Body of pancreas (tissue), 4 donors: Measurements from ENCODE around the gene BCAT1. TPM values are rescaled to one million over a fixed set of nuclear protein-coding genes. Genes with fewer than 3 reads are reported as not detected.

Experiments used
- ATAC-seq: fragments of 150-250 bp; one replicate; pipeline ENCODE4 v1.9.1; 2016
- DNase-seq, 4 donors: peaks; one replicate each; pipeline ENCODE4 v3.0.0-alpha.2; 2019
- H3K27ac ChIP-seq, 4 donors: fragments of 200-600 bp; sonication (generic); 1 replicate in 3 of 4; 2 replicates in 1 of 4; pipeline versions ENCODE4 v1.5.1 to v1.6.1; 2016 to 2019; ENCODE audit warnings: mild to moderate bottlenecking in 1 of 4, mixed read lengths in 1 of 4, moderate library complexity in 1 of 4
- H3K27me3 ChIP-seq, 2 donors: fragments of 200-600 bp; sonication (generic); one replicate each; pipeline ENCODE4 v1.6.0; 2016; ENCODE audit warnings: mild to moderate bottlenecking in 1 of 2
- H3K36me3 ChIP-seq, 2 donors: fragments of 200-600 bp; sonication (generic); replicated peaks in 1 of 2; 2 replicates each; pipeline ENCODE4 v1.5.1; 2016; ENCODE audit warnings: low read depth in 2 of 2; ENCODE audit not compliant: insufficient read depth in 1 of 2
- H3K4me1 ChIP-seq: fragments of 200-600 bp; sonication (generic); one replicate; pipeline ENCODE4 v1.6.0; 2016
- H3K4me3 ChIP-seq, 2 donors: fragments of 200-600 bp; sonication (generic); 1 replicate in 1 of 2; 2 replicates in 1 of 2; pipeline ENCODE4 v1.5.1; 2016 to 2019
- H3K9me3 ChIP-seq, 3 donors: fragments of 200-600 bp; sonication (generic); 1 replicate in 2 of 3; 2 replicates in 1 of 3; pipeline ENCODE4 v1.5.1; 2016
- POLR2A ChIP-seq, 3 donors: fragments of 450-650 bp; IDR thresholded peaks; one replicate each; pipeline ENCODE4 v1.6.1; 2016; ENCODE audit warnings: antibody characterized with exemption in 3 of 3, mild to moderate bottlenecking in 2 of 3
- WGBS, 2 donors: methylation state at CpG; one replicate each; pipeline ENCODE4 v1.1.5; 2017; 5-methylcytosine and 5-hydroxymethylcytosine counted together
- intact Hi-C: fragments of 100-400 bp; cut with DNase I; formaldehyde crosslinking; loops from one replicate; pipeline ENCODE4 v1.15.1; 2023
- total RNA-seq, 2 donors: library from RNA; depleted of rRNA; stranded (reverse); fragments of >200 nt; gene quantifications; one replicate each; pipeline ENCODE4 v1.1.0, GENCODE V29; 2016
- TF ChIP-seq, protein P1 (sequence below), 7 experiments: fragments of 450-650 bp in 4 of 7; fragments of 200-600 bp in 3 of 7; sonication (generic) in 3 of 7; IDR thresholded peaks; one replicate each; pipeline ENCODE4 v1.5.1; 2016 to 2019; ENCODE audit warnings: antibody characterized with exemption in 7 of 7

Gene BCAT1
- total RNA-seq, 2 donors from 2014 or later, result 30.0 to 59.7 TPM

- intact Hi-C loops, result no loop called here
- 71 to 87% methylated on average over 5 of the region's 5 CpGs for WGBS, 2 donors
- no peak overlapping the region for H3K27ac ChIP-seq
- TF ChIP-seq, protein P1, sequence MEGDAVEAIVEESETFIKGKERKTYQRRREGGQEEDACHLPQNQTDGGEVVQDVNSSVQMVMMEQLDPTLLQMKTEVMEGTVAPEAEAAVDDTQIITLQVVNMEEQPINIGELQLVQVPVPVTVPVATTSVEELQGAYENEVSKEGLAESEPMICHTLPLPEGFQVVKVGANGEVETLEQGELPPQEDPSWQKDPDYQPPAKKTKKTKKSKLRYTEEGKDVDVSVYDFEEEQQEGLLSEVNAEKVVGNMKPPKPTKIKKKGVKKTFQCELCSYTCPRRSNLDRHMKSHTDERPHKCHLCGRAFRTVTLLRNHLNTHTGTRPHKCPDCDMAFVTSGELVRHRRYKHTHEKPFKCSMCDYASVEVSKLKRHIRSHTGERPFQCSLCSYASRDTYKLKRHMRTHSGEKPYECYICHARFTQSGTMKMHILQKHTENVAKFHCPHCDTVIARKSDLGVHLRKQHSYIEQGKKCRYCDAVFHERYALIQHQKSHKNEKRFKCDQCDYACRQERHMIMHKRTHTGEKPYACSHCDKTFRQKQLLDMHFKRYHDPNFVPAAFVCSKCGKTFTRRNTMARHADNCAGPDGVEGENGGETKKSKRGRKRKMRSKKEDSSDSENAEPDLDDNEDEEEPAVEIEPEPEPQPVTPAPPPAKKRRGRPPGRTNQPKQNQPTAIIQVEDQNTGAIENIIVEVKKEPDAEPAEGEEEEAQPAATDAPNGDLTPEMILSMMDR (IDR thresholded peaks at IDR 0.05), result no peak
- TF ChIP-seq POLR2A (IDR thresholded peaks at IDR 0.05), result no peak
- DNase-seq, result no peak
- peaks cover 3% of the 10 kb centered on the region for H3K4me1 ChIP-seq
- no peak for ATAC-seq
- H3K4me3 ChIP-seq, result no peak overlapping the region
- no peaks in the 10 kb centered on the region for H3K36me3 ChIP-seq
- no peaks in the 10 kb centered on the region for H3K9me3 ChIP-seq
- H3K27me3 ChIP-seq, result no peaks in the 10 kb centered on the region
Measured at GRCh38 chr12:24823808-24824515, 124.9 kb downstream of the BCAT1 start.

- WGBS, 2 donors, result 79 to 85% methylated on average over 5 of the region's 5 CpGs
- ATAC-seq (no peak), DNase-seq (no peak)
- H3K36me3 ChIP-seq, result no peaks in the 10 kb centered on the region
- peaks cover 3% of the 10 kb centered on the region for H3K4me1 ChIP-seq
- H3K9me3 ChIP-seq, result no peaks in the 10 kb centered on the region
- intact Hi-C loops, result no loop called here
- no peak overlapping the region for H3K4me3 ChIP-seq
- no peak overlapping the region for H3K27ac ChIP-seq
- H3K27me3 ChIP-seq, result no peaks in the 10 kb centered on the region
- TF ChIP-seq POLR2A (IDR thresholded peaks at IDR 0.05), result no peak
- TF ChIP-seq, protein P1 (IDR thresholded peaks at IDR 0.05), result no peak
Measured at GRCh38 chr12:24822121-24822899, 126.6 kb downstream of the BCAT1 start.

DNA sequence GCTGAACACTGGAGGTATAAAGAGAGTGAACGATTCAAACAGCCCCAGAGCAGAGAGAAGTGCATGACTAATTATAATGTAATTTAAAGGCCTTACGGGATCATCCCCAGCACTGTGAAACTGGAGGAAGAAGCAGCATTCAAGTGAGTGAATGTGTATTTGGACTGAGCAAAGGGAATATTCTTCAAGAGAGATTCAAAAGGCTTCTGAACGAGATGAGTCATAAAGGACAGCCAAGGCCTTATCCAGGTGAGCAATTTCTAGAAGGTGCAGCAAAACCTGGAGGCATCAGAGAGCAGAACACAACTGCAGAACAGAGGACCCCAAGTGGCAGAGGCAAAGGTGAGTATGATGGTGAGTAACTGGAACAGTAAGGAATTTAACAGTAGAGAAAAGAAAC, 127.2 kb downstream of the BCAT1 start:
- Histone ChIP-seq H3K36me3 (no peaks in the 10 kb centered on the region), H3K27ac (peak overlapping the region in 1 of 4 donors; percentile 21), H3K4me1 (peaks cover 3% of the 10 kb centered on the region), H3K27me3 (no peaks in the 10 kb centered on the region), H3K9me3 (no peaks in the 10 kb centered on the region), H3K4me3 (no peak overlapping the region)
- TF ChIP-seq, protein P1 (IDR thresholded peaks at IDR 0.05), result no peak
- no peak for TF ChIP-seq POLR2A (IDR thresholded peaks at IDR 0.05)
- ATAC-seq, result no peak
- DNase-seq, result no peak
- intact Hi-C loops, result no loop called here
- WGBS, 2 donors, result 85 to 91% methylated on average over 3 of the region's 3 CpGs

GRCh38 chr12:24820872-24821271, 128.0 kb downstream of the BCAT1 start:
- TF ChIP-seq POLR2A (IDR thresholded peaks at IDR 0.05), result no peak
- no peaks in the 10 kb centered on the region for H3K27me3 ChIP-seq
- peaks cover 3% of the 10 kb centered on the region for H3K4me1 ChIP-seq
- DNase-seq, result peak in 2 of 4 donors; percentile 25 to 56
- no peaks in the 10 kb centered on the region for H3K9me3 ChIP-seq
- no peak overlapping the region for H3K4me3 ChIP-seq
- peak; percentile 53 for ATAC-seq
- 52 to 66% methylated on average over 5 of the region's 5 CpGs for WGBS, 2 donors
- H3K27ac ChIP-seq, result no peak overlapping the region
- intact Hi-C loops, result no loop called here
- no peaks in the 10 kb centered on the region for H3K36me3 ChIP-seq

GRCh38 chr12:24818351-24818750, 130.6 kb downstream of the BCAT1 start:
- TF ChIP-seq, protein P1 (IDR thresholded peaks at IDR 0.05), result no peak
- no peak for TF ChIP-seq POLR2A (IDR thresholded peaks at IDR 0.05)

More at GRCh38 chr12:24818351-24818750, 130.6 kb downstream of the BCAT1 start:
- no peak for ATAC-seq
- Histone ChIP-seq H3K4me3 (no peak overlapping the region), H3K27me3 (no peaks in the 10 kb centered on the region), H3K9me3 (no peaks in the 10 kb centered on the region), H3K27ac (no peak overlapping the region), H3K4me1 (peaks cover 3% of the 10 kb centered on the region), H3K36me3 (no peaks in the 10 kb centered on the region)
- DNase-seq, result no peak
- 94 to 100% methylated on average over 1 of the region's 1 CpG for WGBS, 2 donors
- intact Hi-C loops, result no loop called here
